ENCODE measurements around the gene ELAVL4. TPM values are rescaled to one million over a fixed set of nuclear protein-coding genes. Genes with fewer than 3 reads are reported as not detected.

ELAVL4 gene
- polyA plus RNA-seq, 3 donors: not detected

GRCh38 chr1:50099654-50100053 is 9.1 kb upstream of the ELAVL4 start:
- peaks cover 0 to 2% (median 0%) of the 10 kb centered on the region in 7 donors for H3K9me3 Mint-ChIP-seq
- H3K27me3 Mint-ChIP-seq (ENCODE audit: low read depth in 3 of 3): peaks cover 0 to 2% (median 0%) of the 10 kb centered on the region in 3 donors

GRCh38 chr1:50103615-50104081 is 5.1 kb upstream of the ELAVL4 start:
- Mint-ChIP-seq H3K36me3 (no peaks in the 10 kb centered on the region), H3K4me1 (peaks cover 3% of the 10 kb centered on the region), H3K27me3 (ENCODE audit: low read depth in 3 of 3) (peaks cover 0 to 5% (median 3%) of the 10 kb centered on the region in 3 donors), H3K27ac (no peak overlapping the region), H3K9me3 (peaks cover 0 to 2% (median 0%) of the 10 kb centered on the region in 7 donors), H3K4me3 (no peak overlapping the region)
- Histone ChIP-seq H3K27ac (ENCODE audit: low read depth in 1 of 2, low read length in 2 of 2) (no peak overlapping the region), H3K79me2 (ENCODE audit: insufficient read depth, low read length) (no peaks in the 10 kb centered on the region), H3K4me3 (replicated peaks in 1 of 3; ENCODE audit: low read depth in 2 of 3, low read length in 3 of 3) (no peak overlapping the region), H3K27me3 (ENCODE audit: control insufficient read depth in 2 of 2, insufficient read depth in 2 of 2, low read length in 2 of 2) (no peaks in the 10 kb centered on the region), H3K36me3 (replicated peaks in 1 of 2; ENCODE audit: control insufficient read depth in 1 of 2, insufficient read depth in 2 of 2, low read length in 2 of 2) (no peaks in the 10 kb centered on the region), H3K4me2 (replicated peaks; ENCODE audit: extremely low read depth, low read length, poor library complexity, severe bottlenecking) (no peak overlapping the region), H3K4me1 (ENCODE audit: control insufficient read depth in 1 of 2, insufficient read depth in 2 of 2, low read length in 2 of 2) (no peaks in the 10 kb centered on the region), H4K20me1 (ENCODE audit: insufficient read depth, low read length) (no peaks in the 10 kb centered on the region), H3K9me3 (replicated peaks in 1 of 2; ENCODE audit: control insufficient read depth in 1 of 2, insufficient read depth in 1 of 2, low read length in 2 of 2) (peaks cover 0 to 4% of the 10 kb centered on the region in 2 donors), H3K9ac (ENCODE audit: insufficient read depth, low read length, poor library complexity, severe bottlenecking) (no peak overlapping the region), H2AFZ (ENCODE audit: insufficient read depth, low read depth, low read length, poor library complexity, severe bottlenecking) (no peak overlapping the region)
- intact Hi-C loops (cut with micrococcal nuclease): no loop called here
- DNase-seq: no peak
- 89% methylated on average over 5 of the region's 7 CpGs for WGBS (ENCODE audit: insufficient coverage)
- no peak for TF ChIP-seq CTCF (IDR thresholded peaks at IDR 0.05)

More at GRCh38 chr1:50099654-50100053, 9.1 kb upstream of the ELAVL4 start:
- Histone ChIP-seq H2AFZ (ENCODE audit: insufficient read depth, low read depth, low read length, poor library complexity, severe bottlenecking) (no peak overlapping the region), H3K9ac (ENCODE audit: insufficient read depth, low read length, poor library complexity, severe bottlenecking) (no peak overlapping the region), H4K20me1 (ENCODE audit: insufficient read depth, low read length) (no peaks in the 10 kb centered on the region), H3K27ac (ENCODE audit: low read depth in 1 of 2, low read length in 2 of 2) (no peak overlapping the region), H3K9me3 (replicated peaks in 1 of 2; ENCODE audit: control insufficient read depth in 1 of 2, insufficient read depth in 1 of 2, low read length in 2 of 2) (no peaks in the 10 kb centered on the region), H3K27me3 (ENCODE audit: control insufficient read depth in 2 of 2, insufficient read depth in 2 of 2, low read length in 2 of 2) (no peaks in the 10 kb centered on the region), H3K4me2 (replicated peaks; ENCODE audit: extremely low read depth, low read length, poor library complexity, severe bottlenecking) (no peak overlapping the region), H3K79me2 (ENCODE audit: insufficient read depth, low read length) (no peaks in the 10 kb centered on the region), H3K4me1 (ENCODE audit: control insufficient read depth in 1 of 2, insufficient read depth in 2 of 2, low read length in 2 of 2) (no peaks in the 10 kb centered on the region), H3K36me3 (replicated peaks in 1 of 2; ENCODE audit: control insufficient read depth in 1 of 2, insufficient read depth in 2 of 2, low read length in 2 of 2) (no peaks in the 10 kb centered on the region), H3K4me3 (replicated peaks in 1 of 3; ENCODE audit: low read depth in 2 of 3, low read length in 3 of 3) (no peak overlapping the region)
- intact Hi-C loops (cut with micrococcal nuclease): no loop called here
- DNase-seq: no peak
- Mint-ChIP-seq H3K4me1 (peaks cover 3% of the 10 kb centered on the region), H3K27ac (no peak overlapping the region), H3K36me3 (no peaks in the 10 kb centered on the region), H3K4me3 (no peak overlapping the region)
- no peak for TF ChIP-seq CTCF (IDR thresholded peaks at IDR 0.05)
- no CpG with 5 or more reads among the region's 1 CpG for WGBS (ENCODE audit: insufficient coverage)

All from CD14-positive monocyte (primary cell).